IMR-90 (cell line): ENCODE data around the gene SLC9A9. TPM values are rescaled to one million over a fixed set of nuclear protein-coding genes. Genes with fewer than 3 reads are reported as not detected.

Experiments used
- ATAC-seq: fragments of 200-7000 bp; cut with Tn5 transposase; 2 replicates; pipeline ENCODE4 v1.9.1; 2020; ENCODE audit warnings: low read depth, mild to moderate bottlenecking, moderate library complexity
- BruUV-seq: library from RNA; stranded (reverse); fragments of 400-500 nt; replicated peaks from 2 replicates; lab custom pipeline; 2021; lab: Mats Ljungman, UMichigan
- CTCF ChIA-PET: fragments of 300-600 bp; formaldehyde crosslinking; extraction: SDS; loops from one replicate; lab custom pipeline; 2021; ENCODE audit warnings: antibody characterized with exemption; lab: Yijun Ruan, JAX
- POLR2A ChIA-PET: fragments of 300-600 bp; sonication (Branson Sonifier 250); formaldehyde crosslinking; loops from one replicate; lab custom pipeline; 2022; ENCODE audit warnings: antibody characterized with exemption; ENCODE audit not compliant: unreplicated experiment; lab: Charles Lee
- DNase-seq: peaks from one replicate; pipeline ENCODE4 v3.0.0; 2013
- H2AFZ ChIP-seq: replicated peaks from 2 replicates; pipeline ENCODE3; 2013; ENCODE audit warnings: low read length, mild to moderate bottlenecking; ENCODE audit not compliant: poor library complexity
- H2AK5ac ChIP-seq: 2 replicates; pipeline ENCODE4 v1.6.1; 2013; ENCODE audit warnings: low read depth, low read length, inconsistent platforms
- H2AK9ac ChIP-seq: replicated peaks from 2 replicates; pipeline ENCODE3; 2013; ENCODE audit warnings: mild to moderate bottlenecking, low read depth, low read length, moderate library complexity; ENCODE audit not compliant: poor library complexity
- H2BK120ac ChIP-seq: 2 replicates; pipeline ENCODE4 v1.6.1; 2013; ENCODE audit warnings: low read depth, low read length, inconsistent platforms
- H2BK15ac ChIP-seq: 3 replicates; pipeline ENCODE4 v1.6.1; 2013; ENCODE audit warnings: low read depth, low read length, inconsistent platforms
- H2BK20ac ChIP-seq: 2 replicates; pipeline ENCODE4 v1.6.1; 2013; ENCODE audit warnings: low read depth, mild to moderate bottlenecking, inconsistent platforms, low read length, moderate library complexity
- H2BK5ac ChIP-seq: 2 replicates; pipeline ENCODE4 v1.6.1; 2013; ENCODE audit warnings: mild to moderate bottlenecking, low read depth, low read length, inconsistent platforms; ENCODE audit not compliant: poor library complexity, severe bottlenecking
- H3K14ac ChIP-seq: replicated peaks from 2 replicates; pipeline ENCODE4 v1.6.1; 2013; ENCODE audit warnings: low read depth, low read length, inconsistent platforms
- H3K18ac ChIP-seq: 2 replicates; pipeline ENCODE4 v1.6.1; 2013; ENCODE audit warnings: low read depth, low read length, control low read depth
- H3K23ac ChIP-seq: 2 replicates; pipeline ENCODE4 v1.6.1; 2013; ENCODE audit warnings: low read depth, low read length, inconsistent platforms
- H3K27ac ChIP-seq: 2 replicates; pipeline ENCODE4 v1.5.1; 2013; ENCODE audit warnings: mild to moderate bottlenecking, control low read depth, low read length; ENCODE audit not compliant: insufficient read depth
- H3K27me3 ChIP-seq: 2 replicates; pipeline ENCODE4 v1.6.1; 2013; ENCODE audit warnings: low read length; ENCODE audit not compliant: control insufficient read depth, insufficient read depth
- H3K36me3 ChIP-seq: 2 replicates; pipeline ENCODE4 v1.6.1; 2013; ENCODE audit warnings: low read length, mixed read lengths; ENCODE audit not compliant: control insufficient read depth, insufficient read depth
- H3K4ac ChIP-seq: 2 replicates; pipeline ENCODE4 v1.6.1; 2013; ENCODE audit warnings: low read depth, low read length, inconsistent platforms
- H3K4me1 ChIP-seq: 2 replicates; pipeline ENCODE4 v1.6.1; 2013; ENCODE audit warnings: low read length, mixed read lengths; ENCODE audit not compliant: control insufficient read depth, insufficient read depth
- H3K4me2 ChIP-seq: 2 replicates; pipeline ENCODE4 v1.6.1; 2013; ENCODE audit warnings: low read depth, mild to moderate bottlenecking, control low read depth, low read length, moderate library complexity
- H3K4me3 ChIP-seq: 2 replicates; pipeline ENCODE4 v1.5.1; 2013; ENCODE audit warnings: low read depth, mild to moderate bottlenecking, control low read depth, low read length, moderate library complexity; ENCODE audit not compliant: insufficient read depth
- H3K56ac ChIP-seq: 2 replicates; pipeline ENCODE4 v1.6.1; 2013; ENCODE audit warnings: low read length, inconsistent platforms; ENCODE audit not compliant: insufficient read depth; ENCODE audit errors: extremely low read depth
- H3K79me1 ChIP-seq, 2 experiments: 2 replicates each; pipeline ENCODE4 v1.6.1; 2013; ENCODE audit warnings: low read length in 2 of 2, inconsistent platforms in 1 of 2, low read depth in 1 of 2
- H3K9ac ChIP-seq: 2 replicates; pipeline ENCODE4 v1.6.1; 2013; ENCODE audit warnings: low read depth, low read length, control low read depth
- H3K9me1 ChIP-seq: 2 replicates; pipeline ENCODE4 v1.6.1; 2013; ENCODE audit warnings: low read length, inconsistent platforms; ENCODE audit not compliant: insufficient read depth
- H3K9me3 ChIP-seq: 2 replicates; pipeline ENCODE4 v1.6.1; 2013; ENCODE audit warnings: low read length; ENCODE audit not compliant: control insufficient read depth, insufficient read depth
- H4K20me1 ChIP-seq: 2 replicates; pipeline ENCODE4 v1.6.1; 2013; ENCODE audit warnings: low read length, inconsistent platforms; ENCODE audit not compliant: insufficient read depth
- H4K5ac ChIP-seq: 2 replicates; pipeline ENCODE4 v1.6.1; 2013; ENCODE audit warnings: mild to moderate bottlenecking, low read depth, low read length, control low read depth
- H4K8ac ChIP-seq, 2 experiments: 2 replicates each; pipeline ENCODE4 v1.6.1; 2013; ENCODE audit warnings: low read depth in 2 of 2, low read length in 2 of 2, control low read depth in 1 of 2, inconsistent platforms in 1 of 2
- H4K91ac ChIP-seq: 2 replicates; pipeline ENCODE4 v1.6.1; 2013; ENCODE audit warnings: low read depth, low read length, inconsistent platforms; ENCODE audit not compliant: insufficient read depth
- CHD1 ChIP-seq: IDR thresholded peaks from 2 replicates; pipeline ENCODE4 v1.6.1; 2012; ENCODE audit warnings: low read depth, low read length, improper control_type of control experiment
- POLR2A ChIP-seq: IDR thresholded peaks from 2 replicates; pipeline ENCODE4 v1.6.1; 2012; ENCODE audit warnings: mild to moderate bottlenecking, low read depth, low read length
- RAD21 ChIP-seq: IDR thresholded peaks from 2 replicates; pipeline ENCODE4 v1.6.1; 2012; ENCODE audit warnings: low read length, improper control_type of control experiment
- RFX5 ChIP-seq: IDR thresholded peaks from 2 replicates; pipeline ENCODE4 v1.8.0; 2012; ENCODE audit warnings: low read depth, mild to moderate bottlenecking, low read length, moderate library complexity
- SMC3 ChIP-seq: fragments of 150-350 bp; IDR thresholded peaks from 2 replicates; pipeline ENCODE4 v1.6.1; 2016; ENCODE audit warnings: low read depth, mild to moderate bottlenecking, antibody characterized with exemption, low read length, moderate library complexity
- WGBS, 2 experiments: methylation state at CpG; one replicate each; pipeline versions ENCODE4 v1.1.5 to v1.1.7; 2013; ENCODE audit warnings: missing lambda C conversion rate in 2 of 2; ENCODE audit not compliant: insufficient read length in 1 of 2; ENCODE audit errors: extremely low coverage in 2 of 2; 5-methylcytosine and 5-hydroxymethylcytosine counted together
- dilution Hi-C: fragments of 300-500 bp; cut with HindIII; formaldehyde crosslinking; loops from one replicate; pipeline ENCODE4 v1.14.3; 2018; ENCODE audit warnings: low sequenced_read_pairs; ENCODE audit not compliant: unreplicated experiment
- in situ Hi-C: fragments of 300-500 bp; cut with MboI; formaldehyde crosslinking; loops from 3 replicates; pipeline ENCODE4 v1.14.3; 2019; ENCODE audit warnings: low sequenced_read_pairs, inconsistent platforms, mixed read lengths
- intact Hi-C: fragments of 100-400 bp; cut with micrococcal nuclease; formaldehyde crosslinking; loops from 2 replicates; pipeline ENCODE4 v1.10.0; 2022
- polyA plus RNA-seq, 3 experiments: library from polyadenylated mRNA; depleted of rRNA; stranded (reverse); fragments of >200 nt; gene quantifications; 2 replicates each; pipeline ENCODE4 v1.2.3, GENCODE V29; 2012; ENCODE audit warnings: low replicate concordance in 1 of 3
- total RNA-seq: library from RNA; depleted of rRNA; stranded (reverse); fragments of >200 nt; gene quantifications from 2 replicates; pipeline ENCODE4 v1.2.3, GENCODE V29; 2012
- TF ChIP-seq, protein P1 (sequence below): fragments of 150-350 bp; IDR thresholded peaks from 2 replicates; pipeline ENCODE4 v1.6.1; 2017; ENCODE audit warnings: mild to moderate bottlenecking, antibody characterized with exemption, low read length, low read depth

SLC9A9 gene
- total and polyA plus RNA-seq, 2 of the 4 experiments (the other 2 are of a cell fraction): 1.4 to 2.3 TPM

DNA sequence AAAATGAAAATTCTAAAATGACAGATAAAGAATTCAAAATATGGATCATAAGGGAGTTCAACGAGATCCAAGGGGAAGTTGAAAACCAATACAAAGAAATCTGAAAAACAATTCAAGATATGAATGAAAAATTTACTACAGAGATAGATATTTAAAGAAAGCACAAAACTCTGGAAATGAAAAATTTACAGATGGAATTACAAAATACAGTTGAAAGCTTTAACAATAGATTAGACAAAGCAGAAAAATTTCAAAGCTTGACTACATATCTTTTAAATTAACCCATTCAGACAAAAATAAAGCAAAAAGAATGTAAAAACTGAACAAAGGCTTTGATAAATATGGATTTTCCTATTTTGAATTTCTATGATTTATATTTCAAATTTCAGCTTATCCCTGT, 211.1 kb downstream of the SLC9A9 start:
- DNase-seq (no peak), ATAC-seq (no peak)
- H3K4me1 ChIP-seq: no peaks in the 10 kb centered on the region
- H3K79me1 ChIP-seq: no peaks in the 10 kb centered on the region
- in situ Hi-C loops (no loop called here), intact Hi-C loops (no loop called here), dilution Hi-C loops (no loop called here)
- no TSS peak for BruUV-seq
- no CpG with 5 or more reads among the region's 1 CpG for WGBS, 2 experiments
- H3K27me3 ChIP-seq: no peaks in the 10 kb centered on the region
- H3K27ac ChIP-seq: no peak overlapping the region
- H2BK15ac ChIP-seq: no peak overlapping the region
- H2AK5ac ChIP-seq: no peak overlapping the region
- no peak overlapping the region for H4K91ac ChIP-seq
- no peaks in the 10 kb centered on the region for H4K20me1 ChIP-seq
- H4K8ac ChIP-seq: no peak overlapping the region
- no peaks in the 10 kb centered on the region for H3K9me1 ChIP-seq
- no peak overlapping the region for H3K9ac ChIP-seq
- ChIA-PET CTCF (no interaction called here), POLR2A (no interaction called here)
- H2BK120ac ChIP-seq: no peak overlapping the region
- H4K5ac ChIP-seq: no peak overlapping the region
- no peaks in the 10 kb centered on the region; the same call in 1 of the 2 replicates for H3K9me3 ChIP-seq
- no peak overlapping the region for H3K23ac ChIP-seq
- no peaks in the 10 kb centered on the region for H3K36me3 ChIP-seq
- H3K18ac ChIP-seq: no peak overlapping the region
- TF ChIP-seq SMC3 (no peak), CHD1 (no peak), POLR2A (no peak), RFX5 (no peak), RAD21 (no peak)
- TF ChIP-seq, protein P1, sequence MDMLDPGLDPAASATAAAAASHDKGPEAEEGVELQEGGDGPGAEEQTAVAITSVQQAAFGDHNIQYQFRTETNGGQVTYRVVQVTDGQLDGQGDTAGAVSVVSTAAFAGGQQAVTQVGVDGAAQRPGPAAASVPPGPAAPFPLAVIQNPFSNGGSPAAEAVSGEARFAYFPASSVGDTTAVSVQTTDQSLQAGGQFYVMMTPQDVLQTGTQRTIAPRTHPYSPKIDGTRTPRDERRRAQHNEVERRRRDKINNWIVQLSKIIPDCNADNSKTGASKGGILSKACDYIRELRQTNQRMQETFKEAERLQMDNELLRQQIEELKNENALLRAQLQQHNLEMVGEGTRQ: no peak
- no peak overlapping the region for H3K4ac ChIP-seq
- H3K56ac ChIP-seq: no peak overlapping the region
- no peak overlapping the region for H2AK9ac ChIP-seq
- H2AFZ ChIP-seq: no peak overlapping the region
- H2BK20ac ChIP-seq: no peak overlapping the region
- H2BK5ac ChIP-seq: no peak overlapping the region
- H3K4me3 ChIP-seq: no peak overlapping the region
- no peak overlapping the region for H3K14ac ChIP-seq
- no peak overlapping the region for H3K4me2 ChIP-seq
